SK-N-SH (cell line): Measurements from ENCODE around the gene ATR. TPM values are rescaled to one million over a fixed set of nuclear protein-coding genes. Genes with fewer than 3 reads are reported as not detected.

Source experiments
- CTCF ChIA-PET: fragments of 300-600, 350-600 bp; formaldehyde crosslinking; extraction: SDS; loops from one replicate; lab custom pipeline; 2021; lab: Yijun Ruan, JAX
- POLR2A ChIA-PET: fragments of 350-600 bp; sonication (Branson Sonifier 250); formaldehyde crosslinking; extraction: SDS; loops from one replicate; lab custom pipeline; 2020; ENCODE audit warnings: antibody characterized with exemption, inconsistent platforms; lab: Yijun Ruan, JAX
- DNase-seq: peaks from one replicate; pipeline ENCODE4 v3.0.0; 2012
- H2AFZ ChIP-seq: fragments of 200-600 bp; sonication (generic); 2 replicates; pipeline ENCODE4 v1.8.1; 2016; ENCODE audit warnings: antibody characterized with exemption, mild to moderate bottlenecking, low read depth
- H3F3A ChIP-seq: fragments of 200-600 bp; sonication (generic); replicated peaks from 2 replicates; pipeline ENCODE3; 2016; ENCODE audit warnings: antibody characterized with exemption, mild to moderate bottlenecking; ENCODE audit not compliant: insufficient read depth
- H3K27ac ChIP-seq, 2 experiments: fragments of 200-500 bp in 1 of 2; fragments of 200-600 bp in 1 of 2; sonication (Bioruptor generic) in 1 of 2; sonication (generic), shearing (Covaris generic) in 1 of 2; 2 replicates each; pipeline versions ENCODE4 v1.5.1 to v1.6.1; 2014 to 2016; ENCODE audit warnings: low read depth in 2 of 2, inconsistent platforms in 1 of 2, low read length in 1 of 2, mild to moderate bottlenecking in 1 of 2, mixed read lengths in 1 of 2
- H3K27me3 ChIP-seq: fragments of 200-600 bp; sonication (generic), shearing (Covaris generic); 2 replicates; pipeline ENCODE4 v1.6.1; 2016; ENCODE audit warnings: mixed run types; ENCODE audit not compliant: insufficient read depth
- H3K36me3 ChIP-seq, 2 experiments: fragments of 200-500 bp in 1 of 2; fragments of 200-600 bp in 1 of 2; sonication (Bioruptor generic) in 1 of 2; sonication (generic) in 1 of 2; replicated peaks in 1 of 2; 2 replicates each; pipeline versions ENCODE3 to v1.5.1; 2014 to 2016; ENCODE audit warnings: low read length in 1 of 2, mild to moderate bottlenecking in 1 of 2; ENCODE audit not compliant: insufficient read depth in 2 of 2, control insufficient read depth in 1 of 2
- H3K4me1 ChIP-seq, 2 experiments: fragments of 200-500 bp in 1 of 2; fragments of 200-600 bp in 1 of 2; sonication (Bioruptor generic) in 1 of 2; sonication (generic), shearing (Covaris generic) in 1 of 2; 2 replicates each; pipeline versions ENCODE4 v1.5.1 to v1.6.1; 2014 to 2016; ENCODE audit warnings: low read depth in 1 of 2, low read length in 1 of 2, mixed run types in 1 of 2; ENCODE audit not compliant: insufficient read depth in 2 of 2, control insufficient read depth in 1 of 2
- H3K4me2 ChIP-seq: fragments of 200-600 bp; sonication (generic), shearing (Covaris generic); 2 replicates; pipeline ENCODE4 v1.6.1; 2017; ENCODE audit warnings: mixed run types
- H3K4me3 ChIP-seq, 2 experiments: fragments of 200-500 bp in 1 of 2; fragments of 200-600 bp in 1 of 2; sonication (Bioruptor generic) in 1 of 2; sonication (generic), shearing (Covaris generic) in 1 of 2; 2 replicates each; pipeline versions ENCODE4 v1.5.1 to v1.8.1; 2014 to 2016; ENCODE audit warnings: low read depth in 2 of 2, inconsistent platforms in 1 of 2, low read length in 1 of 2, mild to moderate bottlenecking in 1 of 2, mixed read lengths in 1 of 2, moderate library complexity in 1 of 2
- H3K79me2 ChIP-seq: fragments of 200-600 bp; sonication (generic); 2 replicates; pipeline ENCODE4 v1.8.1; 2017; ENCODE audit warnings: mild to moderate bottlenecking; ENCODE audit not compliant: insufficient read depth
- H3K9ac ChIP-seq: fragments of 200-600 bp; sonication (generic); 2 replicates; pipeline ENCODE4 v1.6.1; 2017; ENCODE audit warnings: mixed run types
- H3K9me2 ChIP-seq: fragments of 200-600 bp; sonication (generic); 2 replicates; pipeline ENCODE4 v1.6.1; 2017; ENCODE audit warnings: mixed run types
- H3K9me3 ChIP-seq: fragments of 200-600 bp; sonication (generic); 2 replicates; pipeline ENCODE4 v1.6.1; 2017; ENCODE audit warnings: mixed run types, mild to moderate bottlenecking, moderate library complexity
- H4K20me1 ChIP-seq: fragments of 200-600 bp; sonication (generic); 2 replicates; pipeline ENCODE4 v1.6.1; 2017; ENCODE audit warnings: mild to moderate bottlenecking, mixed run types; ENCODE audit not compliant: insufficient read depth
- CHD2 ChIP-seq: fragments of 150-350 bp; IDR thresholded peaks from 2 replicates; pipeline ENCODE4 v1.6.1; 2018; ENCODE audit warnings: low read length; ENCODE audit not compliant: partially characterized antibody
- EZH2phosphoT487 ChIP-seq: fragments of 200-600 bp; sonication (generic); IDR thresholded peaks from 2 replicates; pipeline ENCODE4 v1.6.1; 2017; ENCODE audit warnings: low read depth, mixed run types, mild to moderate bottlenecking, antibody characterized with exemption, moderate library complexity, borderline replicate concordance
- MEF2A ChIP-seq: IDR thresholded peaks from 2 replicates; pipeline ENCODE4 v1.4.0; 2012; ENCODE audit warnings: low read depth, borderline replicate concordance
- NRF1 ChIP-seq: IDR thresholded peaks from 2 replicates; pipeline ENCODE4 v1.6.1; 2012; ENCODE audit warnings: low read depth, mild to moderate bottlenecking, low read length
- POLR2AphosphoS5 ChIP-seq: IDR thresholded peaks from 2 replicates; pipeline ENCODE4 v1.6.1; 2012; ENCODE audit warnings: low read depth, low read length
- RAD21 ChIP-seq: IDR thresholded peaks from 2 replicates; pipeline ENCODE4 v1.6.1; 2012; ENCODE audit warnings: mild to moderate bottlenecking, low read length
- RCOR1 ChIP-seq: fragments of 150-350 bp; IDR thresholded peaks from 2 replicates; pipeline ENCODE4 v1.6.1; 2017; ENCODE audit warnings: antibody characterized with exemption, low read length
- SMC3 ChIP-seq: IDR thresholded peaks from 2 replicates; pipeline ENCODE4 v1.6.1; 2012; ENCODE audit warnings: low read depth, low read length, improper control_type of control experiment
- TAF1 ChIP-seq: IDR thresholded peaks from 2 replicates; pipeline ENCODE4 v1.6.1; 2012; ENCODE audit warnings: low read depth, mild to moderate bottlenecking, low read length, moderate library complexity, borderline replicate concordance
- TEAD4 ChIP-seq: IDR thresholded peaks from 2 replicates; pipeline ENCODE4 v1.4.0; 2012; ENCODE audit warnings: mild to moderate bottlenecking, borderline replicate concordance; ENCODE audit not compliant: insufficient read depth
- YY1 ChIP-seq: IDR thresholded peaks from 2 replicates; pipeline ENCODE4 v1.4.0; 2012; ENCODE audit warnings: low read depth, mild to moderate bottlenecking
- WGBS: methylation state at CpG from one replicate; pipeline ENCODE4 v1.1.6; 2017; ENCODE audit warnings: low lambda C conversion rate; 5-methylcytosine and 5-hydroxymethylcytosine counted together
- polyA plus RNA-seq, 3 experiments: library from polyadenylated mRNA; depleted of rRNA; stranded (reverse); fragments of >200 nt; gene quantifications; 2 replicates each; pipeline ENCODE4 v1.2.3, GENCODE V29; 2012
- TF ChIP-seq, protein P1 (sequence below): IDR thresholded peaks from 2 replicates; pipeline ENCODE4; 2012
- TF ChIP-seq, protein P2 (sequence below): IDR thresholded peaks from 2 replicates; pipeline ENCODE4 v1.4.0; 2012; ENCODE audit warnings: low read depth, borderline replicate concordance
- TF ChIP-seq, protein P3 (sequence below): fragments of 150-350 bp; IDR thresholded peaks from 2 replicates; pipeline ENCODE4 v1.6.1; 2016; ENCODE audit warnings: mild to moderate bottlenecking, low read depth, low read length

The ATR gene
- polyA plus RNA-seq, 1 of the 3 experiments (the other 2 are of a cell fraction) = 7.3 TPM

DNA sequence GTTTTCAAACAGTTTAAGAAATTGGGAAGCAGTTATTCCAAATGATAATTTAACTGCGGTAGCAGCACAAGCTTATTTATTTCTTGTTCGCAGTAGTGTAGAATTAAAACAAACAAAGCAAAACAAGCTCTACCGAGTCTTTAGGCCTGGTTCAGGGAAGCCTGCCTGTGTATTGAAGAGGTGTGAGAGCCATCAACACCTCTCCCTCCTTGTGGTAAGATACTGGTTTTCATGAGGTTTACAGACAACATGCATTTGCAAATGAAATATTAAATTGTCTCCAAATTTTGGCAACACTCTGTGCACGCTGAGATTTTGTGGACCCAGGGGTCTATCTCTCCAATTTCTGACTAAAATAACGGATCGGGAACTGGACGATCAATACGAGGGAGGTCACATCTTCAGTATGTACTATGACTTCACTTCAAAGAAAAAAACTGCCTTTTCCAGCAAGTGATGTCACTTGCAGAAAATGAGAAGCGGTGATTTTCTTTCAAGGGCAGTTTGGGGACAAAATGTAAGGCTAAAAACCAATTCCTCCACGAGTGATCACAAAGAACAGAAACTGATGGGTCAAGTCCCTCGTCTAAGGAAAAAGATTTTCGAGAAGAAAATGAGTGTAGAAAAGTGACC, 721 bp downstream of the ATR start:
- POLR2A ChIA-PET = interaction anchor here (1.0 to 2.6 kb wide), 5 partner anchors 15 to 423 kb away, joined by 3 to 17 read pairs (median 4); partner anchors contain the start of genes PLS1, TRPC1 and U2SURP
- Histone ChIP-seq H2AFZ (peak overlapping the region; percentile 92; the same call in 1 of the 2 replicates), H3K9me3 (no peaks in the 10 kb centered on the region), H3K27me3 (no peaks in the 10 kb centered on the region), H3K36me3 (peaks cover 0 to 6% of the 10 kb centered on the region in 2 experiments), H3K9me2 (no peaks in the 10 kb centered on the region), H3K79me2 (peaks cover 57% of the 10 kb centered on the region), H3K4me2 (peak overlapping the region; percentile 80), H3K4me1 (peaks cover 4 to 7% of the 10 kb centered on the region in 2 experiments; a peak in 3 of 4 replicates), H3F3A (peaks cover 4% of the 10 kb centered on the region), H4K20me1 (no peaks in the 10 kb centered on the region), H3K27ac (peak overlapping the region; percentile 84 to 92; a peak in 3 of 4 replicates), H3K9ac (peak overlapping the region; percentile 85), H3K4me3 (peak overlapping the region; percentile 91 to 97)
- DNase-seq = no peak
- WGBS = 5% methylated on average over 12 of the region's 12 CpGs
- CTCF ChIA-PET = interaction anchor here (0.7 to 3.2 kb wide), 5 partner anchors 9 to 423 kb away, joined by 3 to 15 read pairs (median 3); partner anchors contain the start of genes PCOLCE2 and U2SURP
- TF ChIP-seq TAF1 = no peak
- no peak for TF ChIP-seq RCOR1
- TF ChIP-seq TEAD4 = no peak
- TF ChIP-seq EZH2phosphoT487 = no peak
- TF ChIP-seq, protein P1, sequence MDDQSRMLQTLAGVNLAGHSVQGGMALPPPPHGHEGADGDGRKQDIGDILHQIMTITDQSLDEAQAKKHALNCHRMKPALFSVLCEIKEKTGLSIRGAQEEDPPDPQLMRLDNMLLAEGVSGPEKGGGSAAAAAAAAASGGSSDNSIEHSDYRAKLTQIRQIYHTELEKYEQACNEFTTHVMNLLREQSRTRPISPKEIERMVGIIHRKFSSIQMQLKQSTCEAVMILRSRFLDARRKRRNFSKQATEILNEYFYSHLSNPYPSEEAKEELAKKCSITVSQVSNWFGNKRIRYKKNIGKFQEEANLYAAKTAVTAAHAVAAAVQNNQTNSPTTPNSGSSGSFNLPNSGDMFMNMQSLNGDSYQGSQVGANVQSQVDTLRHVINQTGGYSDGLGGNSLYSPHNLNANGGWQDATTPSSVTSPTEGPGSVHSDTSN = no peak
- TF ChIP-seq POLR2AphosphoS5 = no peak
- TF ChIP-seq YY1 = no peak
- TF ChIP-seq SMC3 = no peak
- no peak for TF ChIP-seq CHD2
- no peak for TF ChIP-seq MEF2A
- no peak for TF ChIP-seq NRF1
- TF ChIP-seq RAD21 = no peak
- TF ChIP-seq, protein P2, sequence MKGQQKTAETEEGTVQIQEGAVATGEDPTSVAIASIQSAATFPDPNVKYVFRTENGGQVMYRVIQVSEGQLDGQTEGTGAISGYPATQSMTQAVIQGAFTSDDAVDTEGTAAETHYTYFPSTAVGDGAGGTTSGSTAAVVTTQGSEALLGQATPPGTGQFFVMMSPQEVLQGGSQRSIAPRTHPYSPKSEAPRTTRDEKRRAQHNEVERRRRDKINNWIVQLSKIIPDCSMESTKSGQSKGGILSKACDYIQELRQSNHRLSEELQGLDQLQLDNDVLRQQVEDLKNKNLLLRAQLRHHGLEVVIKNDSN = no peak
- TF ChIP-seq, protein P3, sequence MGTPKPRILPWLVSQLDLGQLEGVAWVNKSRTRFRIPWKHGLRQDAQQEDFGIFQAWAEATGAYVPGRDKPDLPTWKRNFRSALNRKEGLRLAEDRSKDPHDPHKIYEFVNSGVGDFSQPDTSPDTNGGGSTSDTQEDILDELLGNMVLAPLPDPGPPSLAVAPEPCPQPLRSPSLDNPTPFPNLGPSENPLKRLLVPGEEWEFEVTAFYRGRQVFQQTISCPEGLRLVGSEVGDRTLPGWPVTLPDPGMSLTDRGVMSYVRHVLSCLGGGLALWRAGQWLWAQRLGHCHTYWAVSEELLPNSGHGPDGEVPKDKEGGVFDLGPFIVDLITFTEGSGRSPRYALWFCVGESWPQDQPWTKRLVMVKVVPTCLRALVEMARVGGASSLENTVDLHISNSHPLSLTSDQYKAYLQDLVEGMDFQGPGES = no peak
